PFSK-1 (cell line): ENCODE measurements around the gene GATB.

Source experiments
- FOXP2 ChIP-seq: optimal IDR thresholded peaks from 2 replicates; pipeline ENCODE3; 2011; ENCODE audit warnings: borderline replicate concordance, control low read depth, inconsistent platforms; ENCODE audit not compliant: insufficient read depth; ENCODE audit errors: extremely low read length, extremely low read depth
- POLR2AphosphoS5 ChIP-seq: IDR thresholded peaks from 2 replicates; pipeline ENCODE4 v1.6.1; 2012; ENCODE audit warnings: low read depth, mild to moderate bottlenecking, control low read depth, low read length, moderate library complexity
- SIN3A ChIP-seq: IDR thresholded peaks from 2 replicates; pipeline ENCODE4 v1.6.1; 2012; ENCODE audit warnings: mild to moderate bottlenecking, low read length, moderate library complexity, borderline replicate concordance; ENCODE audit not compliant: insufficient read depth
- TAF1 ChIP-seq: IDR thresholded peaks from 2 replicates; pipeline ENCODE4 v1.6.1; 2012; ENCODE audit warnings: low read length, control low read depth, borderline replicate concordance; ENCODE audit not compliant: insufficient read depth
- TF ChIP-seq, protein P1 (sequence below), 2 experiments: IDR thresholded peaks; 2 replicates each; pipeline versions ENCODE4 v1.6.1 to v1.8.0; 2011 to 2012; ENCODE audit warnings: low read depth in 2 of 2, low read length in 2 of 2, control low read depth in 1 of 2, inconsistent platforms in 1 of 2, mild to moderate bottlenecking in 1 of 2, moderate library complexity in 1 of 2; ENCODE audit not compliant: insufficient read depth in 1 of 2

The GATB gene

DNA sequence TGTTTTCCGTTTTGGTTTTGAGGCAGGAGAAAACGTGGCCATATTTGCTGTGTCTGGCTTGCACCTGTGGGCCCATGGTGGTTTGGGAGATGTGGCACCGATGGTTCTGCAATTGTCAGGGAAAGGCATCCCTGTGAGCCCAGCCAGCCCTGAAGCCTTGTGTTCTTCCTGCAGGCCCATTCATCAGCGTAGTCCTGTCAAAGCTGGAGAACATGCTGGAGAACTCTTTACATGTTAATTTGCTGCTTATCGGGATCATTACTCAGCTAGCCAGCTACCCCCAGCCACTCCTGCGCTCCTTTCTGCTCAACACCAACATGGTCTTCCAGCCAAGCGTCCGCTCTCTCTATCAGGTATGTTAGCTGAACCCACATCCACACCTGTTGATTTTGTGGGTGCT is 104.7 kb downstream of the GATB start:
- TF ChIP-seq, protein P1, sequence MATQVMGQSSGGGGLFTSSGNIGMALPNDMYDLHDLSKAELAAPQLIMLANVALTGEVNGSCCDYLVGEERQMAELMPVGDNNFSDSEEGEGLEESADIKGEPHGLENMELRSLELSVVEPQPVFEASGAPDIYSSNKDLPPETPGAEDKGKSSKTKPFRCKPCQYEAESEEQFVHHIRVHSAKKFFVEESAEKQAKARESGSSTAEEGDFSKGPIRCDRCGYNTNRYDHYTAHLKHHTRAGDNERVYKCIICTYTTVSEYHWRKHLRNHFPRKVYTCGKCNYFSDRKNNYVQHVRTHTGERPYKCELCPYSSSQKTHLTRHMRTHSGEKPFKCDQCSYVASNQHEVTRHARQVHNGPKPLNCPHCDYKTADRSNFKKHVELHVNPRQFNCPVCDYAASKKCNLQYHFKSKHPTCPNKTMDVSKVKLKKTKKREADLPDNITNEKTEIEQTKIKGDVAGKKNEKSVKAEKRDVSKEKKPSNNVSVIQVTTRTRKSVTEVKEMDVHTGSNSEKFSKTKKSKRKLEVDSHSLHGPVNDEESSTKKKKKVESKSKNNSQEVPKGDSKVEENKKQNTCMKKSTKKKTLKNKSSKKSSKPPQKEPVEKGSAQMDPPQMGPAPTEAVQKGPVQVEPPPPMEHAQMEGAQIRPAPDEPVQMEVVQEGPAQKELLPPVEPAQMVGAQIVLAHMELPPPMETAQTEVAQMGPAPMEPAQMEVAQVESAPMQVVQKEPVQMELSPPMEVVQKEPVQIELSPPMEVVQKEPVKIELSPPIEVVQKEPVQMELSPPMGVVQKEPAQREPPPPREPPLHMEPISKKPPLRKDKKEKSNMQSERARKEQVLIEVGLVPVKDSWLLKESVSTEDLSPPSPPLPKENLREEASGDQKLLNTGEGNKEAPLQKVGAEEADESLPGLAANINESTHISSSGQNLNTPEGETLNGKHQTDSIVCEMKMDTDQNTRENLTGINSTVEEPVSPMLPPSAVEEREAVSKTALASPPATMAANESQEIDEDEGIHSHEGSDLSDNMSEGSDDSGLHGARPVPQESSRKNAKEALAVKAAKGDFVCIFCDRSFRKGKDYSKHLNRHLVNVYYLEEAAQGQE (IDR thresholded peaks at IDR 0.05; ENCODE audit: insufficient read depth in 1 of 2, low read depth in 2 of 2, low read length in 2 of 2), result no peak
- no peak for TF ChIP-seq SIN3A
- TF ChIP-seq TAF1, result no peak
- no peak for TF ChIP-seq FOXP2
- TF ChIP-seq POLR2AphosphoS5, result no peak

DNA sequence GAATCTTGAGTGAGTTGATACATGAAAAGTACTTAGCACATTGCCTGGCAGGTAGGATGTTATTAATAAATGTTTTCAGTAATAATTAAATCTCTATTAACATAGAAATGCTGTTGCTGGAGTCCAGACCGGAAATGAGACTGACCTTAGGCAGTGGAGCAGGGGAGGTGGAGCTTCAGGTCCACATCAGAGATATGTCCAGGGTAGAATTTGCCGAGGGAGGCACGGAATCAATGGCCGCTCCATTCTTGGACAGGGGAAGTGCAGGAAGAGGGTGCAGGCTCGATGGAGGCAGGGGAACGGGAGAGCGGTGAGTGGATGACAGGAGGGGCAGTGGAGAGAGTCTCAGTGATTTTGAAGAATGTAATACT is 107.3 kb downstream of the GATB start:
- TF ChIP-seq, protein P1 (IDR thresholded peaks at IDR 0.05; ENCODE audit: insufficient read depth in 1 of 2, low read depth in 2 of 2, low read length in 2 of 2), result no peak
- TF ChIP-seq SIN3A (no peak), FOXP2 (no peak), TAF1 (no peak), POLR2AphosphoS5 (no peak)

DNA sequence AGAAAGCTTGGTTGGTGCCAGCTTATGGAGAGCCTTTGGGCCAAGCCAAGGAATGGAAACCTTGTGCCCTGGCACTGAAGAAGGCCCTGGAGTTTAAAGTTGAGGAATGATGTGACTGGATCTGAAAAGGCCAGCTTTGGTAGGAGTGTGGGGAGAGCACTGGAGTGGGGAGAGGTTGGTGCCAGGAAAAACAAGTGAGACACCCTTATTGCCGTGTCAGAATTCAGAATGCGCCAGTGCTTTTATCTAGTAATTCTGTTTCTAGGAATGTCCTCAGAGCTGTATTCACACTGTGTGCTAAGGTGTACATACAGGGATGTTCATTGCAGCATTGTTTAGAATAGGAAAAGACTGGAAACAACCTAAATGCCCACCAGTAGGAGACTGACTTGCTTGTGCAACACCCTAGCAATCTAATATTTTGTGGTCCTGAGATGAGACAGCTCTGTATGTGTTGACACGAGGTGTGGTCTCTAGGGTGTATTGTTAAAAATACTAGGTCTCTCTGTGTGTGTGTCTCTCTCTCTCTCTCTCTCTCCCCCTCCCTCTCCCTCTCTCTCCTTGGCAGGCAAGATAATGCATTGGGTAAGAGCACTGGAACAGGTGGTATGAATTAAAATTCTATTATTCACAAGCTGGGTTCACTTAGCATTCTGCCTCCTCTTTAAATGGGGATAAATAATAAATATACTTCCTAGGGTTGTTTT is 107.8 kb downstream of the GATB start:
- TF ChIP-seq TAF1 (no peak), POLR2AphosphoS5 (no peak), SIN3A (no peak), FOXP2 (no peak)
- TF ChIP-seq, protein P1 (IDR thresholded peaks at IDR 0.05; ENCODE audit: insufficient read depth in 1 of 2, low read depth in 2 of 2, low read length in 2 of 2), result no peak

DNA sequence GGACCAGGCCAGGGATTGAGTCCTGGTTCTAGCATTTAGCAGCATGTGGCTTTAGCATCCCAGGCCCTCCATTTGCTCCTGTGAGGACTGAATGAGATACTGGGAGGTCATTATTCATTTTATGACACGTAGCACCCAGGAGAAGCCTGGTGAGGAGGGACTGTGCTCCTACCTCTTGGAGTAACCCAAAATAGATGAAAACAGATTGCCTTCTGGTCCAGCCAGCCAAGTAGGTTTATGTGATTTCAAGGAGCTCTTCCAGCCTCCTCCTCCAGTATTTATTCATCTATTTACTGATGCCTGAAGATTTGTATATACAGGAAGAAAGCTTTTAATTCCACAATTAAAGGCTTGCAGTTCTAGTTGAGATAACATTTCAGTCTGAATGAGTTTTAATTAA is 109.3 kb downstream of the GATB start:
- TF ChIP-seq, protein P1 (IDR thresholded peaks at IDR 0.05; ENCODE audit: insufficient read depth in 1 of 2, low read depth in 2 of 2, low read length in 2 of 2), result no peak
- TF ChIP-seq TAF1 (no peak), SIN3A (no peak), POLR2AphosphoS5 (no peak), FOXP2 (no peak)

DNA sequence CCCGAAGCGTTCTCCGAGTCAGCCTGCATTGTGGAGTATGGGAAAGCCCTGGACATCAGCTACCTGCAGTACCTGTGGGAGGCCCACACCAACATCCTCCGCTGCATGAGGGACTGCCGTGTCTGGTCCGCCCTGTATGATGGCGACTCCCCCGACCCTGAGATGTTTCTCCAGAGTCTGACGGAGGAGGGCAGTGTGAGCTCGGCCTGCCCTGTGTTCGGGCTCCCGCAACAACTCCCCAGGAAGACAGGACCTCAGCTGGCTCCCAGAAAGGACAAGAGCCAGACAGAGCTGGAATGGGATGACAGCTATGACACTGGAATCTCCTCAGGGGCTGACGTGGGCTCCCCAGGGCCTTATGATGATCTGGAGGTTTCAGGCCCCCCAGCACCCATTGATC is 111.3 kb downstream of the GATB start:
- TF ChIP-seq POLR2AphosphoS5 (no peak), TAF1 (no peak), FOXP2 (no peak), SIN3A (no peak)
- TF ChIP-seq, protein P1 (IDR thresholded peaks at IDR 0.05; ENCODE audit: insufficient read depth in 1 of 2, low read depth in 2 of 2, low read length in 2 of 2), result no peak
